HepG2 (cell line): ENCODE measurements around the gene IL31. TPM values are rescaled to one million over a fixed set of nuclear protein-coding genes. Genes with fewer than 3 reads are reported as not detected.

Experiments
- ATAC-seq: fragments of 200-7000 bp; cut with Tn5 transposase; 3 replicates; pipeline ENCODE4 v1.9.1; 2020; ENCODE audit warnings: mild to moderate bottlenecking, moderate library complexity
- BruUV-seq: library from RNA; stranded (reverse); fragments of 400-500 nt; replicated peaks from 2 replicates; lab custom pipeline; 2021; lab: Mats Ljungman, UMichigan
- CTCF ChIA-PET: fragments of 300-600 bp; formaldehyde crosslinking; extraction: SDS; loops from one replicate; lab custom pipeline; 2021; ENCODE audit warnings: low total read pairs, inconsistent platforms, low intra/inter-chr PET ratio; lab: Yijun Ruan, JAX
- POLR2A ChIA-PET: fragments of 350-600 bp; sonication (Branson Sonifier 250); formaldehyde crosslinking; loops from one replicate; lab custom pipeline; 2020; ENCODE audit warnings: antibody characterized with exemption, inconsistent platforms; lab: Yijun Ruan, JAX
- DNase-seq: peaks from one replicate; pipeline ENCODE4 v3.0.0-alpha.2; 2015; ENCODE audit warnings: low spot score
- FAIRE-seq: peaks from 3 replicates; lab custom pipeline; 2011; peaks lifted over from hg19 to GRCh38; lab: Jason Lieb, UNC
- H2AFZ ChIP-seq: one replicate; pipeline ENCODE4 v1.6.1; 2011; ENCODE audit warnings: low read length, inconsistent platforms
- H3K27ac ChIP-seq: fragments of 300-600 bp; 3 replicates; pipeline ENCODE4 v1.8.0; 2011; ENCODE audit warnings: mixed run types, mild to moderate bottlenecking, mixed read lengths, low read length, inconsistent platforms; ENCODE audit not compliant: insufficient read depth; ENCODE audit errors: extremely low read length
- H3K27me3 ChIP-seq, 2 experiments: fragments of 200-600 bp in 1 of 2; 2 replicates in 1 of 2; 3 replicates in 1 of 2; pipeline versions ENCODE4 v1.6.0 to v1.8.0; 2011; ENCODE audit warnings: low read length in 2 of 2, mild to moderate bottlenecking in 2 of 2, moderate library complexity in 2 of 2, inconsistent platforms in 1 of 2; ENCODE audit not compliant: insufficient read depth in 2 of 2, control insufficient read depth in 1 of 2
- H3K36me3 ChIP-seq, 2 experiments: fragments of 200-600 bp in 1 of 2; replicated peaks in 1 of 2; 2 replicates in 1 of 2; 3 replicates in 1 of 2; pipeline versions ENCODE4 v1.5.1 to v1.8.0; 2011; ENCODE audit warnings: low read length in 2 of 2, inconsistent platforms in 1 of 2; ENCODE audit not compliant: insufficient read depth in 2 of 2, control insufficient read depth in 1 of 2
- H3K4me1 ChIP-seq: 2 replicates; pipeline ENCODE4 v1.5.1; 2012; ENCODE audit warnings: low read length, inconsistent platforms; ENCODE audit not compliant: insufficient read depth
- H3K4me2 ChIP-seq: 2 replicates; pipeline ENCODE4 v1.6.0; 2011; ENCODE audit warnings: low read depth, low read length, inconsistent platforms
- H3K4me3 ChIP-seq, 3 experiments: fragments of 200-600 bp in 1 of 3; sonication (generic), shearing (Covaris generic) in 1 of 3; replicated peaks in 1 of 3; 2 replicates each; pipeline ENCODE4 v1.5.1; 2011 to 2016; ENCODE audit warnings: low read length in 3 of 3, inconsistent platforms in 2 of 3, low read depth in 2 of 3, mild to moderate bottlenecking in 2 of 3, control low read depth in 1 of 3, mixed read lengths in 1 of 3; ENCODE audit not compliant: insufficient read depth in 1 of 3
- H3K79me2 ChIP-seq: one replicate; pipeline ENCODE4 v1.6.1; 2011; ENCODE audit warnings: low read length, inconsistent platforms; ENCODE audit not compliant: insufficient read depth
- H3K9ac ChIP-seq: 2 replicates; pipeline ENCODE4 v1.6.0; 2011; ENCODE audit warnings: mild to moderate bottlenecking, low read depth, low read length, inconsistent platforms; ENCODE audit not compliant: insufficient read depth
- H3K9me3 ChIP-seq: 2 replicates; pipeline ENCODE4 v1.5.1; 2012; ENCODE audit warnings: mild to moderate bottlenecking, low read length
- H4K20me1 ChIP-seq: 2 replicates; pipeline ENCODE4 v1.6.0; 2011; ENCODE audit warnings: inconsistent platforms, mild to moderate bottlenecking, low read length, moderate library complexity; ENCODE audit not compliant: insufficient read depth
- GABPB1 ChIP-seq: IDR thresholded peaks from 2 replicates; pipeline ENCODE4 v1.6.1; 2016; ENCODE audit warnings: mild to moderate bottlenecking, missing genetic modification reagents, moderate library complexity, missing compliant biosample characterization
- LCORL ChIP-seq, 2 experiments: fragments of 450-650 bp in 1 of 2; sonication (generic) in 1 of 2; formaldehyde crosslinking in 1 of 2; IDR thresholded peaks; 2 replicates each; pipeline versions ENCODE4 v1.5.0 to v1.6.1; 2017 to 2020; ENCODE audit warnings: antibody characterized with exemption in 1 of 2, missing genetic modification reagents in 1 of 2
- ZBED4 ChIP-seq: sonication (generic); formaldehyde crosslinking; IDR thresholded peaks from 2 replicates; pipeline ENCODE4 v1.4.0; 2020; ENCODE audit warnings: missing genetic modification reagents, borderline replicate concordance
- ZFX ChIP-seq: sonication (generic); formaldehyde crosslinking; IDR thresholded peaks from 2 replicates; pipeline ENCODE4 v1.4.0; 2020; ENCODE audit warnings: mild to moderate bottlenecking, low read depth, missing genetic modification reagents, moderate library complexity
- ZNF143 ChIP-seq: sonication (generic); formaldehyde crosslinking; IDR thresholded peaks from 2 replicates; pipeline ENCODE4 v1.4.0; 2020; ENCODE audit warnings: missing genetic modification reagents
- ZNF318 ChIP-seq: sonication (generic); formaldehyde crosslinking; IDR thresholded peaks from 2 replicates; pipeline ENCODE4 v1.4.0; 2020; ENCODE audit warnings: mild to moderate bottlenecking, missing genetic modification reagents
- WGBS: methylation state at CpG from one replicate; pipeline ENCODE4 v1.1.6; 2017; ENCODE audit warnings: low lambda C conversion rate; 5-methylcytosine and 5-hydroxymethylcytosine counted together
- in situ Hi-C: cut with HindIII; loops from 2 replicates; pipeline ENCODE4 v1.10.0; 2017; ENCODE audit warnings: low pct_unique_long_range_greater_than_20kb; ENCODE audit not compliant: extremely low pct_ligation_motif_present
- intact Hi-C: fragments of 100-400 bp; cut with micrococcal nuclease; formaldehyde crosslinking; loops from one replicate; pipeline ENCODE4 v1.10.0; 2022; ENCODE audit not compliant: unreplicated experiment
- polyA plus RNA-seq, 8 experiments: library from polyadenylated mRNA; depleted of rRNA in 3 of 8; stranded (reverse) in 7 of 8; unstranded in 1 of 8; fragments of >200 nt; fragmentation: Illumina TruSeq in 4 of 8; extraction: Trizol in 4 of 8; gene quantifications; 2 replicates each; pipeline versions ENCODE4 v1.2.1 to v1.2.3, GENCODE V29; 2011 to 2016; ENCODE audit warnings: low read depth in 4 of 8, missing spikeins in 1 of 8, mixed read lengths in 1 of 8; ENCODE audit not compliant: insufficient read depth in 1 of 8
- total RNA-seq, 5 experiments: library from RNA; depleted of rRNA; stranded (reverse); fragments of >200 nt; fragmentation: Illumina TruSeq; extraction: Trizol; gene quantifications; 2 replicates each; pipeline ENCODE4 v1.2.3, GENCODE V29; 2016; ENCODE audit warnings: low read depth in 1 of 5

Gene IL31
- total and polyA plus RNA-seq, 2 of the 13 experiments (the other 11 are each of a cell fraction or from before 2014, with no cell fraction given) = not detected

- no TSS peak for BruUV-seq
- in situ Hi-C loops = loop anchor here (10.0 kb wide), 1 partner anchor 128 kb away; no protein-coding TSS in a partner anchor
- no peak for DNase-seq
- 0 out of 2 replicates have a peak, but pooled peaks have one; percentile 14 for TF ChIP-seq ZFX (CRISPR knock-in tag)
- no peak for TF ChIP-seq LCORL (IDR thresholded peaks at IDR 0.05)
- TF ChIP-seq LCORL (CRISPR knock-in tag; IDR thresholded peaks at IDR 0.05) = no peak
- TF ChIP-seq ZNF318 (CRISPR knock-in tag) = no peak
- TF ChIP-seq ZNF143 (CRISPR knock-in tag) = no peak
- peak; percentile 44; the same call in 1 of the 2 replicates for TF ChIP-seq GABPB1 (CRISPR knock-in tag)
- 0 out of 2 replicates have a peak, but pooled peaks have one; percentile 20 for TF ChIP-seq ZBED4 (CRISPR knock-in tag)
These were observed 9.0 kb upstream of the IL31 start, which contains the start of gene LRRC43 for GRCh38 chr12:122182887-122183587. TSS of gene LRRC43 (plus strand) at chr12:122183123. CDS start at chr12:122183145, 22 bp downstream.

More at GRCh38 chr12:122182887-122183587, 9.0 kb upstream of the IL31 start, which contains the start of gene LRRC43:
- H3K4me3 ChIP-seq = peak within 1 kb of the TSS; percentile 40 to 55 (median 46); a peak in 5 of 6 replicates
- H3K4me2 ChIP-seq = peak within 1 kb of the TSS; percentile 47
- WGBS = 65% methylated on average over 37 of the region's 63 CpGs
- H3K36me3 ChIP-seq = no peaks in the 10 kb centered on the region
- H3K79me2 ChIP-seq = no peaks in the 10 kb centered on the region
- H3K9ac ChIP-seq = no peak within 1 kb of the TSS
- no peak within 1 kb of the TSS for H3K27ac ChIP-seq
- peaks cover 20% of the 10 kb centered on the region for H3K4me1 ChIP-seq
- POLR2A ChIA-PET = no interaction called here
- H4K20me1 ChIP-seq = no peaks in the 10 kb centered on the region
- H3K9me3 ChIP-seq = no peaks in the 10 kb centered on the region
- peaks cover 0 to 22% of the 10 kb centered on the region in 2 experiments; a peak in 2 of 5 replicates for H3K27me3 ChIP-seq
- CTCF ChIA-PET = no interaction called here
- no peak for FAIRE-seq
- H2AFZ ChIP-seq = no peak within 1 kb of the TSS
- intact Hi-C loops = no loop called here
- peak; percentile 71 for ATAC-seq
